ENCODE measurements around the gene P2RY4.

P2RY4 gene

GRCh38 chrX:70264784-70265183 lies 4.8 kb upstream of the P2RY4 start:
- no peak for TF ChIP-seq HDGF (IDR thresholded peaks at IDR 0.05; ENCODE audit: borderline replicate concordance)
- TF ChIP-seq PKNOX1 (IDR thresholded peaks at IDR 0.05) = no peak
- no peak for TF ChIP-seq FOXM1 (IDR thresholded peaks at IDR 0.05; ENCODE audit: borderline replicate concordance)
- TF ChIP-seq FOXA1 (IDR thresholded peaks at IDR 0.05) = no peak
- TF ChIP-seq LEF1 (IDR thresholded peaks at IDR 0.05; ENCODE audit: borderline replicate concordance) = no peak
- no peak for TF ChIP-seq L3MBTL2 (conservative IDR thresholded peaks at IDR 0.05)
- TF ChIP-seq FOXK2 (IDR thresholded peaks at IDR 0.05) = no peak
- ChIA-PET CTCF (no interaction called here), POLR2A (no interaction called here)
- no peak for DNase-seq (ENCODE audit: extremely low spot score)

GRCh38 chrX:70262952-70263567 lies 3.1 kb upstream of the P2RY4 start:
- ChIA-PET CTCF (interaction anchor here (1.5 kb wide), 1 partner anchor 11 kb away, joined by 9 read pairs; no protein-coding TSS in a partner anchor), POLR2A (no interaction called here)

GRCh38 chrX:70257423-70258288 lies 2.3 kb downstream of the P2RY4 start:
- ChIA-PET CTCF (no interaction called here), POLR2A (no interaction called here)
- TF ChIP-seq BHLHE40 (IDR thresholded peaks at IDR 0.05; ENCODE audit: borderline replicate concordance) = no peak
- no peak for TF ChIP-seq NFRKB (IDR thresholded peaks at IDR 0.05)
- DNase-seq (ENCODE audit: extremely low spot score) = no peak

More at GRCh38 chrX:70262952-70263567, 3.1 kb upstream of the P2RY4 start:
- no peak for TF ChIP-seq FOXM1 (IDR thresholded peaks at IDR 0.05; ENCODE audit: borderline replicate concordance)
- no peak for TF ChIP-seq FOXK2 (IDR thresholded peaks at IDR 0.05)
- no peak for TF ChIP-seq LEF1 (IDR thresholded peaks at IDR 0.05; ENCODE audit: borderline replicate concordance)
- DNase-seq (ENCODE audit: extremely low spot score) = peak; percentile 62

GRCh38 chrX:70255452-70255851 lies 4.6 kb downstream of the P2RY4 start:
- TF ChIP-seq PKNOX1 (IDR thresholded peaks at IDR 0.05) (no peak), HDGF (IDR thresholded peaks at IDR 0.05; ENCODE audit: borderline replicate concordance) (no peak), L3MBTL2 (conservative IDR thresholded peaks at IDR 0.05) (no peak), NFRKB (IDR thresholded peaks at IDR 0.05) (no peak), TARDBP (IDR thresholded peaks at IDR 0.05) (no peak), ZNF384 (IDR thresholded peaks at IDR 0.05) (no peak), CTBP1 (IDR thresholded peaks at IDR 0.05; ENCODE audit: borderline replicate concordance) (no peak), FOXK2 (IDR thresholded peaks at IDR 0.05) (no peak), BHLHE40 (IDR thresholded peaks at IDR 0.05; ENCODE audit: borderline replicate concordance) (no peak), FOXA1 (IDR thresholded peaks at IDR 0.05) (no peak), ARNT (IDR thresholded peaks at IDR 0.05) (no peak), SUZ12 (IDR thresholded peaks at IDR 0.05) (no peak), ELF4 (IDR thresholded peaks at IDR 0.05) (no peak), SP1 (IDR thresholded peaks at IDR 0.05) (no peak), LEF1 (IDR thresholded peaks at IDR 0.05; ENCODE audit: borderline replicate concordance) (no peak), FOXM1 (IDR thresholded peaks at IDR 0.05; ENCODE audit: borderline replicate concordance) (no peak)
- ChIA-PET CTCF (no interaction called here), POLR2A (no interaction called here)

GRCh38 chrX:70254909-70255308 lies 5.1 kb downstream of the P2RY4 start:
- no peak for DNase-seq (ENCODE audit: extremely low spot score)
- CTCF ChIA-PET = no interaction called here
- no peak for TF ChIP-seq ELF4 (IDR thresholded peaks at IDR 0.05)
- TF ChIP-seq LEF1 (IDR thresholded peaks at IDR 0.05; ENCODE audit: borderline replicate concordance) = no peak
- no peak for TF ChIP-seq NFRKB (IDR thresholded peaks at IDR 0.05)
- TF ChIP-seq HDGF (IDR thresholded peaks at IDR 0.05; ENCODE audit: borderline replicate concordance) = no peak
- no peak for TF ChIP-seq ZNF384 (IDR thresholded peaks at IDR 0.05)
- TF ChIP-seq L3MBTL2 (conservative IDR thresholded peaks at IDR 0.05) = no peak
- no peak for TF ChIP-seq SUZ12 (IDR thresholded peaks at IDR 0.05)
- no peak for TF ChIP-seq FOXM1 (IDR thresholded peaks at IDR 0.05; ENCODE audit: borderline replicate concordance)
- TF ChIP-seq SP1 (IDR thresholded peaks at IDR 0.05) = no peak
- POLR2A ChIA-PET = no interaction called here

More at GRCh38 chrX:70255452-70255851, 4.6 kb downstream of the P2RY4 start:
- DNase-seq (ENCODE audit: extremely low spot score) = no peak

GRCh38 chrX:70254063-70254400 lies 6.0 kb downstream of the P2RY4 start:
- ChIA-PET CTCF (interaction anchor here (0.7 kb wide), 1 partner anchor 48 kb away, joined by 3 read pairs; no protein-coding TSS in a partner anchor), POLR2A (no interaction called here)
- no peak for TF ChIP-seq L3MBTL2 (conservative IDR thresholded peaks at IDR 0.05)
- no peak for TF ChIP-seq NFRKB (IDR thresholded peaks at IDR 0.05)
- no peak for TF ChIP-seq BHLHE40 (IDR thresholded peaks at IDR 0.05; ENCODE audit: borderline replicate concordance)
- TF ChIP-seq PKNOX1 (IDR thresholded peaks at IDR 0.05) = no peak
- no peak for TF ChIP-seq FOXA1 (IDR thresholded peaks at IDR 0.05)
- no peak for TF ChIP-seq SP1 (IDR thresholded peaks at IDR 0.05)
- TF ChIP-seq SUZ12 (IDR thresholded peaks at IDR 0.05) = no peak
- no peak for TF ChIP-seq TARDBP (IDR thresholded peaks at IDR 0.05)
- TF ChIP-seq ZNF384 (IDR thresholded peaks at IDR 0.05) = no peak
- no peak for TF ChIP-seq FOXM1 (IDR thresholded peaks at IDR 0.05; ENCODE audit: borderline replicate concordance)
- TF ChIP-seq HDGF (IDR thresholded peaks at IDR 0.05; ENCODE audit: borderline replicate concordance) = no peak
- TF ChIP-seq FOXK2 (IDR thresholded peaks at IDR 0.05) = no peak
- no peak for TF ChIP-seq ELF4 (IDR thresholded peaks at IDR 0.05)
- no peak for TF ChIP-seq LEF1 (IDR thresholded peaks at IDR 0.05; ENCODE audit: borderline replicate concordance)
- no peak for TF ChIP-seq CTBP1 (IDR thresholded peaks at IDR 0.05; ENCODE audit: borderline replicate concordance)
- TF ChIP-seq ARNT (IDR thresholded peaks at IDR 0.05) = no peak
- DNase-seq (ENCODE audit: extremely low spot score) = no peak
